ENCODE measurements around the gene ADARB1.
"Not testable (repeated sequence)": the region's sequence is repeated elsewhere in the genome, so short reads cannot be mapped to it uniquely, and the experiment has no call there.

The ADARB1 gene

GRCh38 chr21:45119812-45120211, 45.4 kb downstream of the ADARB1 start:
- FAIRE-seq, result no peak

DNA sequence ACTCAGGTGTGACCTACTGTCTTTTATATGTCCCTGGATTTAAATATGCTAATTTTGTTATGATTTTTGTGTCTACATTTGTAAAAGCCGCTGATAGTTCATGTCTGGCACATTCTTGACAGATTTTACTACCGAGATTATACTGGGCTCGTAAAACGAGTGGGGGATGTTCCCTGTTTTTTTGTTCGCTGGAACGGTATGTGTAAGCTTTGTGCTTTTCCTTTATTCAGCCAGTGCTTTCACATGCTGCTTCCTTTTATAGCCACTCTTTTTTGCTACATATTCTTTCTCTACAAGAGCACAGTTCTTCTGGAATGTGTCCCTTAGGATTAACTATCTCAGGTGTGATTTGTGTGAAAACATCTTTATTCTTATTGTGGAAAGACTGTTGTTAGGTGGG, 46.6 kb downstream of the ADARB1 start:
- FAIRE-seq, result no peak

DNA sequence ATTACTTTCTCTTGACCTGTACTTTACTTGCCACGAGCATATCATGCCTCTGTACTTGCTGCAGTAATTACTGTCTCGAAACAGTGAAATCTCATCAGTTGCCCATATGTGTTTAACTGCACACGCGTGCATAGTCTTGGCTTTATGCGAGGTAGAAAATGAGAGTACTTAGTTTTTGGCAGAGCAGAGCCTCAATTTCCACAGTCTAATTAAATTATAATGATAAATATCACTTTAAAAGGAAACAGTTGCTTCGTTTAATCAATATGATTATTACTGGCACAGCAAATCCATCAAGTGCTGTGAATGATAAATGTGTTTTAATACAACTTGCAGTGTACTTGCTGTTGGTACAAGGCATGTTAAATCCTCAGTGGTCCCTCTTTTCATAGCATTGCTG, 47.6 kb downstream of the ADARB1 start:
- no peak for FAIRE-seq

DNA sequence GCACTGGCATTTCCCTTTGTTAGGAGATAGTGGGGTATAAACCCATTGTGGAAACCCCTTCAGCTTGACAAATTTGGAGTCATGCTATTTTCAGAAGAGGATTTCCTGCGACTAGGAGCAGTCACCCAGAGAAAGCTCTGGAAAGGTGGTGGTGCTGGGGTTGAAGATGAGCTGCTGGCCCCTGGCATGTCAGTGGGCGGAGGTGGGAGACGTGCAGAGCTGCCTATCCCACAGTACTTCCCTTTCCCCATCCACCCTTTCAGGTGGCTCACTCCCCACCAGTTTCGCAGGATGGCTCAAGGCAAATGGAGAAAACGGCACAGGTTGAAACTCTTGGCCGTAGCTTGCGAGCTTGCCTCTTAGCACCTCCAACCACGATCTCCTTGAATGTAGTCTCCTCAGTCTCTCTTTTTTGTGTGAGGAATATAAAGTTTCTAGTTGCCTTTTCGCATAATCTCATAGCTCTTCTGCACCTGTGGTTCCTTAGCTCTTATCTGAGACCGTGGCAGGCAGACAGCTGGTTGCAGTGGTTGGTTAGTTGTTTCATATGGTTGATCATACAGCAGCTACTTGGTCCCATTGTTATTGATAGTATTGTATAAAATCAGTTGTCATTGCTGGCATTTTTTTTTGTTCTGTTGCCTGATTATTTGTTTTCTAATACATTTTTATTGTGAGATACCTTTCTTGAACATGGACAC, 48.2 kb downstream of the ADARB1 start:
- no peak for FAIRE-seq

DNA sequence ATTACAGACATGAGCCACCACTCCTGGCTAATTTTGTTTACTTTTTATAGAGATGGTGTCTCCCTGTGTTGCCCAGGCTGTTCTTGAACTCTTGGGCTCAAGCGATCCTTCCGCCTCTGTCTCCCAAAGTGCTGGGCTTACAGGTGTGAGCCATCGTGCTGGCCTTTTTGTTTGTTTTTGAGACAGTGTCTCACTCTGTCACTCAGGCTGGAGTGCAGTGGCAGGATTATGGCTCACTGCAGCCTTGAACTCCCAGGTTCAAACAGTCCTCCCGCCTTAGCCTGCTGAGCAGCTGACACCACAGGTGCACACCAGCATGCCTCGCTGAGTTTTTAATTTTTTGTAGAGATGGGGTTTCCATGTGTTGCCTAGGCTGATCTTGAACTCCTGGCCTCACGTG, 49.1 kb downstream of the ADARB1 start:
- FAIRE-seq, result no peak

GRCh38 chr21:45124596-45124995, 50.2 kb downstream of the ADARB1 start:
- no peak for FAIRE-seq

DNA sequence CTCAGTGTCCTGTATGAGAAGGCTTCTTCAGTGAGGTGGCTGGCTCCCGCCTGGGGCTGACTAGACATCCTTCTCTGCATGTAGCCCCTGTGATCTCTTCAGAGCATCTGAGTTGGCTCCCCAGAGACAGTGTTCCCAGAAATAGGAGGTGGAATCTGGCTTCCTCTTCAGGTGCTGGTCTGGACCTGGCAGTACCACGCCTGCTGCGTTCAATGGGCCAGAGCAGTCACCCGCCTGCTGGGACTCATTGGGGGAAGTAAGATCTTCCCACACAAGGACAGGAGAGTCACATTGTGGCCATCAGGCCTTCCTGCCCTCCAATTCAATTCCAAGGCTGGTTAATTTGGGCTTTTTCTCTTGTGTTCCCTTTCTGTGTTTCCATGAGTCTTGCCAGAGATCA, 51.0 kb downstream of the ADARB1 start:
- no peak for FAIRE-seq

DNA sequence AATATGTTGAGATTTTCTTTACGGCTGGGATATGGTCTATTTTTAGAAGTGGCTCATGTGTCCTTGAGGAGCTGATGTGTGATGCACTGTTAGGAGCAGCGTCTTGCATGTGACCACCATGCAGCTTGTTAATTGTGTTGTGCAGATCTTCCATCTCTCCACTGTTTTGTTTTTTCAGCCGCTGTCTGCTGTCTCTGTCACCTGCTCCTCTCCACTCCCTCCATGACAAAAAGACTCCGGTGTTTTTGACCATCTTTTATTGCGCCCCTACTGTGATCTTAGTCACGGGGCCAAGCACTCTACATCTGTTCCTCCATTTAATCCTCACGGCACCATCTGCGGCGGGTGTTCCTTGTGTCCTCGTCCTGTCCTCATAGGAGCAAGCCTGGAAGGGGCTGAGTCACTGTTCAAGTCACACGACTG, 51.8 kb downstream of the ADARB1 start:
- no peak for FAIRE-seq

GRCh38 chr21:45126983-45127382, 52.6 kb downstream of the ADARB1 start:
- FAIRE-seq, result no peak

GRCh38 chr21:45127937-45128336, 53.6 kb downstream of the ADARB1 start:
- no peak for FAIRE-seq

DNA sequence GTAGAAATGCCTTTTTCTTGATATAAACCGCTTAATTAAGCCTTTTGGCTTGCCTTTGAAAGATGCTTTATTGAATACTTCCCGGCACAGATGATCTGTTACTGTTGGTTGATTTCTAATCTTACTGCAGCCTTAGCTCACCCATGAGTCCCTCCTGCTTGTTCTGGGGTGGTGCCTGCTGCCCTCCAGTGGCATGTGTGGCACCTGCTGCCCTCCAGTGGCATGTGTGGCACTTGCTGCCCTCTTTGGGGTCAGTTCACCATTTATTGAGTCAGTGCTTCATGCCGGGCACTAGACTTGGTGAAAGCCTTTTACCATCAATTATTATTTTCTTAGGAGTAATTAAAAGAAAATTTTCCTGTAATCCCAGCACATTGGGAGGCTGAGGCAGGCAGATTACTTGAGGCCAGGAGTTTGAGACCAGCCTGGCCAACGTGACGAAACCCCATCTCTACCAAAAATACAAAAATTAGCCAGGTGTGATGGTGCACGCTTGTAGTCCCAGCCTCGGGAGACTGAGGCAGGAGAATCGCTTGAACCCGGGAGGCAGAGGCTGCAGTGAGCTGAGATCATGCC, 54.3 kb downstream of the ADARB1 start:
- no peak for FAIRE-seq

DNA sequence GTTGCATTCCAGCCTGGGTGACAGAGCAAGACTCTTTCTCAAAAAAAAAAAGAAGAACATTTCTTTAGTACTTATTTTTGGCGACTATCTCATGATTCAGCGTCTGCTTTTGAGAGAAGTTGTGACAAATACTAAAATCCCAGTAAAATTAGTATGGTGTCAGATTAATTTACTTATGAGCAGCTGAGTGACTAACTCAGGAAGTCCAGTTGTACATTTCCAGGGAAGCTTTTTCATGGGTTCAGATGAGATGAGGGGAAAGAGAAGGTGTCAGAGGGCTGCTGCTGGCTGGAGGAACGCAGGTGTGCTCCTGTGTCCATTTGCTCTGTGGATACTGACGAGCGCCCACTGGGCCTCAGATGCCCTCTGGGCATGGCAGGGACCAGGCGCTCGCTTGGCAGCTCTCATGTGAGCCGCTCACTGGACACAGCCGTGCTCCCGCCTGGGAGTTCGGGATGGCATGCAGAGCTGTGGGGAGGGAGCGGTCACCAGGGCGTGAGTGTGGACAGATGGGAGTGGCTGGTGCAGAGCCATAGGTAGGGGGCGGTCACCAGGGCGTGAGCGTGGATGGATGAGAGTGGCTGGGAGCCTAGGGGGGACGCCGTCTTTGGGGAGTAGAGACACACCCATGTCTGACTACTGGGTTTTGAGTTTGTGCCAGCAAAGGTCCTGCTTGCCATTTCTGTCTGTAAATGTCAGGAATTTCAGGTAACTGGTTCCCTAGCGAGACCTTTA, 55.0 kb downstream of the ADARB1 start:
- FAIRE-seq, result no peak

DNA sequence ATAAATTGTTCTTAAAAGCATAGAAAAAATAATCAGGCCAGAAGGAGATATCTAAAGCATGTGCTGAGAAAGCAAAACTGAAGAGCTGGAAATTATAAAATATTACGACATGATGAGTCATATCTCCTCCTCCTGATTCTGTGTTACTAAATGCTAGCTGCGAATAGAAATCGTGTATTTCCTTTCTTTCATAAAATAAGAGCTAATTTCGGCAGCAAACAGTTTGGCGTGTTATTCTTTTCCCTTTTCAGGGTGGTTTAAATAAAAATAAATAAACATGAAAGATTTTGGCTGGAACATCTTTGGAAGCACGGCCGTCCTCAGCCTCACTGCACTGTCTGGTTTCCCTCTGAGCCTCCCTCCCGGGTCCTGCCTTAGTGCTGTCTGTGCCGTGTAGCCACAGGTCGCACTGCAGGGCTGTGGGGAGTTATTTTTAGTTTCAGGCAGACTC, 56.0 kb downstream of the ADARB1 start:
- FAIRE-seq, result no peak

- FAIRE-seq, result no peak
These were observed 57.2 kb downstream of the ADARB1 start for GRCh38 chr21:45131537-45131999.

GRCh38 chr21:45132841-45133573, 58.6 kb downstream of the ADARB1 start:
- no peak for FAIRE-seq

DNA sequence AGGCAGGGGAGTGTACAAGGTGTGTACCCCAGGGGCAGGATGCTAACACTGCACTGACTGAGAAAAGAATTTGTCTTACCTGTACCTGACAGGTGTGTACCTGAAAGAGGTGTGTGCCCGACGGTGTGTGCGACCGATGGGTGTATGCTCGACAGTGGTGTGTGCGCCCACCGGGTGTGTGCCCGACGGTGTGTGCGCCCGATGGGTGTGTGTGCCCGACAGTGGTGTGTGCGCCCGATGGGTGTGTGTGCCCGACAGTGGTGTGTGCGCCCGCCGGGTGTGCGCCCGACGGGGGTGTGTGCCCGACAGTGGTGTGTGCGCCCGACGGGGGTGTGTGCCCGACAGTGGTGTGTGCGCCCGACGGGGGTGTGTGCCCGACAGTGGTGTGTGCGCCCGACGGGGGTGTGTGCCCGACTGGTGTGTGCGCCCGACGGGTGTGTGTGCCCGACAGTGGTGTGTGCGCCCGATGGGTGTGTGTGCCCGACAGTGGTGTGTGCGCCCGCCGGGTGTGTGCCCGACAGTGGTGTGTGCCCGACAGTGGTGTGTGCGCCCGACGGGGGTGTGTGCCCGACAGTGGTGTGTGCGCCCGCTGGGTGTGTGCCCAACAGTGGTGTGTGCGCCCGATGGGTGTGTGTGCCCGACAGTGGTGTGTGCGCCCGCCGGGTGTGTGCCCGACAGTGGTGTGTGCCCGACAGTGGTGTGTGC, 59.3 kb downstream of the ADARB1 start:
- FAIRE-seq, result not testable (repeated sequence)

DNA sequence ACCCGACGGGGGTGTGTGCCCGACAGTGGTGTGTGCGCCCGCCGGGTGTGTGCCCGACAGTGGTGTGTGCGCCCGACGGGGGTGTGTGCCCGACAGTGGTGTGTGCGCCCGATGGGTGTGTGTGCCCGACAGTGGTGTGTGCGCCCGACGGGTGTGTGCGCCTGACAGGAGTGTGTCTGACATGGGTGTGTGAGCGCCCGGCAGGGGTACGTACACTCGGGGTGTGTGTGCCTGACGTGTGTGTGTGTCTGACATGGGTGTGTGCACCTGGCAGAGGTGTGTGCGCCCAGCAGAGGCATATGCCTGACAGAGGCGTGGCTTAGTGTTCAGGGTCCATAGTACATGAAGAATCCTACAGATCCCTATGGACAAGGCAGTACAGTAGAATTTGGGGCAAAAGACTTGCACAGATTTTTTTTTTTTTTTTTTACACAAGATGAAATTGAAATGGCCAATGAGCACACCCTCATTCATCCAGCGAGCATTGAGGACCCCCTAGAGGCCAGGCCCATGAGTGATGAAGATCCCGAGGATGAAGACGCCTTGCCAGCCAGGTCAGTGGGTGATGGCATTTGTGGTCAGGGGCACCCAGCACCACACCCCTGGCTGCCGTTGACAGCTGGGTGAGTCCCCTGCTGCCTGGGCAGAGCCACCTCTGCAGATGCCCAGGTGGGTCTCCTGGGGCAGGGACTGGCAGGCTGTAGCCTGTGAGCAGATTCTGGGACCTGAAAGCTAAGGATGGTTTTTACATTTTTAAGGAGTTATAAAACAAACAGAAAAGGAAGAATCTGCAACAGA, 60.1 kb downstream of the ADARB1 start:
- FAIRE-seq, result no peak

DNA sequence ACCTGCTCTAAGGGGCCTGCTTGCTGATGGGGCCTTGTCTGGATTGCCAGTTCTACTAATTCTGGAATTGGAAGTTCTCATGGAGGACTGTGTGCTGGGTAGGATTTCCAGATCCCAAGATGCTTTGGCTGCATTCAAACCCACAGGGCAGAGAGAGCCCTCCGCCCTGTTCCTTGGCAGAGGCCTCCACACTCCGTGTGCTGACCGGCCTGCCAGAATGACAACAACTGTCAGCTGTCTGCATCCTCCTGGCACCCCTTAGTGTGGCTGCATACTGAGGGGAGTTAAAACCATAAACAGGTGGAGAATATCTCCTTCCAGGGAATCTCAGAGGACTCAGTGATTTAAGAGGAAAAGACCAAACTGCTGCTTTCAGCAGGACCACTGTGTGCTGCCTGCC, 60.7 kb downstream of the ADARB1 start:
- no peak for FAIRE-seq

DNA sequence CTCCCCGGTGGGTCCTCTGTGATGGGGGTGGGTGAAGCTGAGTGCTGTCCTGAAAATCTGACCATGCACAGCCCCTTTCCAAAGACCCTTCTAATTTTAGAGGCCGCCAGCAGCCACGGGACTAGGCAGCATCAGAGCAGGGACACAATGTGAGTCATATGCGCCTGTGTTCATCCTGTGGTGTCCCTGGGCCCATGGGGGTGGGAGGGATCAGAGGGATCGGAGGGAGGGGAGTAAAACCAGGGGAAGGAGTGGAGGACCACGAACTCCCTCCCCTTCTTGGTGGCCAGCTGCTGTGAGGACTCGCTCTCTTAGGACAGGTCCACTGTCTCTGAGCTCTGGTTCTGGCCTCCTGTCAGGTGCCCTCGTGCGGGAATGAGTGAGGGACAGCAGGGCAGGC, 61.5 kb downstream of the ADARB1 start:
- no peak for FAIRE-seq

GRCh38 chr21:45136500-45136899, 62.1 kb downstream of the ADARB1 start:
- no peak for FAIRE-seq

DNA sequence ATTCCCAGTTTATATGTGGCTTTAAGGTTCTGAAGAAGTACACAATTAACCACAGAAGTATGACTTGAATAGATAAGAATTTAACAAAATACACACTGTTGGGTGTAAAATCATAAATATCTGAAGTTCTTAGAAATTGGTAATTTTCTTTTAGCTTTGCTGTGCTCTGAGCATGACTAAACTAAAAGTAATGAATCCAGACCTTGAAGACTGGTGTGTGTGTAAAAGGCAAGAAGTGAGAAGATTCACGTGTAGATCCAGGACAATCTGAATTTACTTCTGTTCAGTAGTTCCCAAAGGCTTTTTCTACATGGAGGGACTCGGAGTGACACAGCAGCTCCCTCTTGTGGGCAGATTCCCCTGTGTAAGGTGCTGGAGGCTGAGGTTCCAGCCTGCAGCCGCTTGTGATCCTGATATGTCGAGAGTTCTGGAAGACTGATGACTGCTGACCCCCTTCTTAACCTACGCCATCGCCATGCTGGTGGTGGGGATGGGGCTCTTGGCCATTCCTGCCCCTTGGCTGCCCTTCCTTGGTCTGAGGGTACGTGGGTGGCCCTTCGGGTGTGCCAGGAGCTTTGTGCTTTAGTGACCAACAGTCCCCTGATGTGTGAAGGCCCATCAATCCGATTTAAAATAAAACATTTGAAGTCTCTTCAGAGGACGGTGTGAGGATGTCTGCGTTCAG, 62.7 kb downstream of the ADARB1 start:
- no peak for FAIRE-seq
